Dendritic cell treated with granulocyte-macrophage colony-stimulating factor and Interleukin-4, amounts not matched to agents 40 ng/mL and 50 ng/mL, for 4 days (primary cell): ENCODE results near the gene CIP2A.
A peak's percentile ranks its signal among the peaks of the same experiment; 100 is the strongest.

ENCODE experiments used
- H3K27ac Mint-ChIP-seq: one replicate; pipeline ENCODE4 v1.8.0; 2022; ENCODE audit warnings: mild to moderate bottlenecking, mixed read lengths
- H3K27me3 Mint-ChIP-seq: one replicate; pipeline ENCODE4 v1.8.0; 2022; ENCODE audit warnings: mild to moderate bottlenecking, mixed read lengths
- H3K36me3 Mint-ChIP-seq: one replicate; pipeline ENCODE4 v1.8.0; 2022; ENCODE audit warnings: low read depth, mixed read lengths
- H3K4me1 Mint-ChIP-seq: one replicate; pipeline ENCODE4 v1.8.0; 2022; ENCODE audit warnings: low read depth, mixed read lengths
- H3K4me3 Mint-ChIP-seq: one replicate; pipeline ENCODE4 v1.8.0; 2022; ENCODE audit warnings: mild to moderate bottlenecking, moderate library complexity, mixed read lengths
- H3K9me3 Mint-ChIP-seq: one replicate; pipeline ENCODE4 v1.8.0; 2022; ENCODE audit warnings: mixed read lengths
- intact Hi-C: fragments of 100-400 bp; cut with micrococcal nuclease; formaldehyde crosslinking; loops from one replicate; pipeline ENCODE4 v1.15.0; 2022

Gene CIP2A

DNA sequence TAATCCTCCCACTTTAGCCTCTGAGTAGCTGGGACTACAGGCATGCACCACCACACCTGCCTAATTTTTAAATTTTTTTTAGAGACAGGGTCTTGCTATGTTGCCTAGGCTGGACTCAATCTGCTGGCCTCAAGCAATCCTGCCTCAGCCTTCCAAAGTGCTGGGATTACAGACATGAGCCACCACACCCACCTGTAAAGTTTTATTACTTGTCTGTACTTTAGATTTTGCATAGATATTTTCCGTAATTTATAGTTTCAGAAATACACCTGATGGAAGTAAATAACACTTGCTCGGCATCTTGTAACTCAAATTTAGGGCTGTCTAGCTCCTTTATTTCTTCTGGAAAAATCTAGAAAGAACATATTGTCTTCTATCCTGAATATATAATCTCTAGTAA lies 6.1 kb upstream of the CIP2A start:
- intact Hi-C loops = no loop called here
- no peaks in the 10 kb centered on the region for H3K4me1 Mint-ChIP-seq
- H3K27me3 Mint-ChIP-seq = no peaks in the 10 kb centered on the region
- H3K27ac Mint-ChIP-seq = no peak overlapping the region
- no peaks in the 10 kb centered on the region for H3K36me3 Mint-ChIP-seq
- no peak overlapping the region for H3K4me3 Mint-ChIP-seq
- H3K9me3 Mint-ChIP-seq = no peaks in the 10 kb centered on the region

DNA sequence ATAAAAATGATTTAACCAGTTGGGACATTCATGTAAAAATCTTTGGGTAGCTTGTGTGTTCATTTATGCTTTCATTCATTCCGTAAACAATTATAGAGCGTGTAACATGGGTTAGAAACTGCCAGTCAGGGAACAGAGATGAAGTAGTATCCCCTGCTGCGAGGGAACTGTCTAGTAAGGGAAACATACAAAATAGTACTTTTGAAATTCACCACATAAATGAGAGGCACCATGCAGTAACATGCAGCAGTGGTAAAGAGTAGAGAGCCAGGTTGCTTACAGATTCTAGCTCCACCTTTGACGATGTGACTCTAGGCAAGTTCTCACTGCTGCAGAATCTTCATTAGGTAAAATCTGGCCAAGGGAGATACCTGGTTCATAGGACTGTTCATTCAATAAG lies 1.2 kb upstream of the CIP2A start:
- H3K4me3 Mint-ChIP-seq = peak overlapping the region; percentile 98
- H3K9me3 Mint-ChIP-seq = no peaks in the 10 kb centered on the region
- intact Hi-C loops = no loop called here
- peak overlapping the region; percentile 99 for H3K27ac Mint-ChIP-seq
- H3K4me1 Mint-ChIP-seq = peaks cover 17% of the 10 kb centered on the region
- H3K36me3 Mint-ChIP-seq = peaks cover 13% of the 10 kb centered on the region
- no peaks in the 10 kb centered on the region for H3K27me3 Mint-ChIP-seq

GRCh38 chr3:108589998-108590323 lies 723 bp upstream of the CIP2A start:
- Mint-ChIP-seq H3K9me3 (no peaks in the 10 kb centered on the region), H3K4me3 (peak overlapping the region; percentile 98), H3K27me3 (no peaks in the 10 kb centered on the region), H3K36me3 (peaks cover 13% of the 10 kb centered on the region), H3K4me1 (peaks cover 17% of the 10 kb centered on the region), H3K27ac (peak overlapping the region; percentile 99)
- intact Hi-C loops = no loop called here

GRCh38 chr3:108588601-108589000 lies 637 bp downstream of the CIP2A start:
- Mint-ChIP-seq H3K27me3 (no peaks in the 10 kb centered on the region), H3K4me3 (peak overlapping the region; percentile 98), H3K36me3 (peaks cover 13% of the 10 kb centered on the region), H3K27ac (peak overlapping the region; percentile 99), H3K4me1 (peaks cover 17% of the 10 kb centered on the region), H3K9me3 (no peaks in the 10 kb centered on the region)
- intact Hi-C loops = no loop called here

DNA sequence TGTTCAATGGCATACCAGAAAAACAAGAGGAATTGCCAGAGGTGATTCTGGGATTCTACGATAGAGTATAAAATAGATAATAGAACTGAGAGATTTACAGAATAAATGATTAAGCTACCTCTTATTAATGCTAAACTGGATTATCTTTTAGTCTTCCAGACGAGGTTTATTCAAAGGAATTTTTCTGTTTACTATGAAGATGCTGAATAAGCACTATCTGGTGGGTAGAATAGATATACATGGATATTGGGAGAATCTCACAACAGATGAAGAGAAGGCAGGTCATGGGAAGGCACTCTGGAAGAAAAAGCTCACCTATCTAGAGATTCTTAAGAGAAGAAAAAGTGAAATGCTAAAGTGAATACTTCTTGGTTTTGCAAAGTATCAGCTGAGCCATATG lies 11.2 kb downstream of the CIP2A start:
- Mint-ChIP-seq H3K4me3 (no peak overlapping the region), H3K27ac (no peak overlapping the region), H3K9me3 (no peaks in the 10 kb centered on the region), H3K27me3 (no peaks in the 10 kb centered on the region), H3K36me3 (peaks cover 14% of the 10 kb centered on the region), H3K4me1 (no peaks in the 10 kb centered on the region)
- intact Hi-C loops = no loop called here

GRCh38 chr3:108569336-108569735 lies 19.9 kb downstream of the CIP2A start:
- H3K9me3 Mint-ChIP-seq = no peaks in the 10 kb centered on the region
- no peaks in the 10 kb centered on the region for H3K27me3 Mint-ChIP-seq
- peaks cover 12% of the 10 kb centered on the region for H3K36me3 Mint-ChIP-seq
- H3K4me1 Mint-ChIP-seq = no peaks in the 10 kb centered on the region
- H3K27ac Mint-ChIP-seq = no peak overlapping the region
- no peak overlapping the region for H3K4me3 Mint-ChIP-seq
- intact Hi-C loops = no loop called here

GRCh38 chr3:108566599-108566998 lies 22.6 kb downstream of the CIP2A start:
- H3K36me3 Mint-ChIP-seq = peaks cover 5% of the 10 kb centered on the region
- H3K9me3 Mint-ChIP-seq = no peaks in the 10 kb centered on the region
- no peak overlapping the region for H3K27ac Mint-ChIP-seq
- no peaks in the 10 kb centered on the region for H3K27me3 Mint-ChIP-seq
- no peak overlapping the region for H3K4me3 Mint-ChIP-seq
- intact Hi-C loops = no loop called here
- no peaks in the 10 kb centered on the region for H3K4me1 Mint-ChIP-seq

DNA sequence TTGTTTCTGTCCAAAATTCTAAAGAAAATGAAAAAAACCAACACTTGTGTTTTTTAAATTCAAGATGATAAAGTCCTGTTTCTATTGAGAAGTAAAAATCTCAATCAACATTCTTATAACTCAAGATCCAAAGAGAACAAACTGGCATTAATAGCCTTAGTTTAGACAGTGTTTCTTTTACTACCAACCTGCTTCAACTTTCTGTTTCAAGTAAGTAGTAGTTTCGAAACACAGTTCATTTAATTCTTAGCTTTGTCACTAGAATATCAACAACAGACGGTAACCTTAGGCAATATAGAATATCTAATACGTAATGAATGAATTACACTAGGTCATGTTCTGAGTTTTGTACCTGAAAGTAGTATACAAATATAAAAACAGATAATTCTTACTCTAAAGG lies 23.7 kb downstream of the CIP2A start:
- intact Hi-C loops = no loop called here
- no peaks in the 10 kb centered on the region for H3K9me3 Mint-ChIP-seq
- no peaks in the 10 kb centered on the region for H3K27me3 Mint-ChIP-seq
- H3K36me3 Mint-ChIP-seq = peaks cover 11% of the 10 kb centered on the region
- H3K4me3 Mint-ChIP-seq = no peak overlapping the region
- H3K4me1 Mint-ChIP-seq = no peaks in the 10 kb centered on the region
- no peak overlapping the region for H3K27ac Mint-ChIP-seq

- intact Hi-C loops = no loop called here
Observed at GRCh38 chr3:108564564-108564963, 24.7 kb downstream of the CIP2A start.

GRCh38 chr3:108562565-108562964 lies 26.7 kb downstream of the CIP2A start:
- no peak overlapping the region for H3K4me3 Mint-ChIP-seq
- H3K27ac Mint-ChIP-seq = no peak overlapping the region
- intact Hi-C loops = no loop called here
- no peaks in the 10 kb centered on the region for H3K9me3 Mint-ChIP-seq
- no peaks in the 10 kb centered on the region for H3K4me1 Mint-ChIP-seq
- H3K27me3 Mint-ChIP-seq = no peaks in the 10 kb centered on the region
- H3K36me3 Mint-ChIP-seq = peaks cover 20% of the 10 kb centered on the region

More at GRCh38 chr3:108564564-108564963, 24.7 kb downstream of the CIP2A start:
- Mint-ChIP-seq H3K27me3 (no peaks in the 10 kb centered on the region), H3K36me3 (peaks cover 11% of the 10 kb centered on the region), H3K4me3 (no peak overlapping the region), H3K27ac (no peak overlapping the region), H3K9me3 (no peaks in the 10 kb centered on the region), H3K4me1 (no peaks in the 10 kb centered on the region)

DNA sequence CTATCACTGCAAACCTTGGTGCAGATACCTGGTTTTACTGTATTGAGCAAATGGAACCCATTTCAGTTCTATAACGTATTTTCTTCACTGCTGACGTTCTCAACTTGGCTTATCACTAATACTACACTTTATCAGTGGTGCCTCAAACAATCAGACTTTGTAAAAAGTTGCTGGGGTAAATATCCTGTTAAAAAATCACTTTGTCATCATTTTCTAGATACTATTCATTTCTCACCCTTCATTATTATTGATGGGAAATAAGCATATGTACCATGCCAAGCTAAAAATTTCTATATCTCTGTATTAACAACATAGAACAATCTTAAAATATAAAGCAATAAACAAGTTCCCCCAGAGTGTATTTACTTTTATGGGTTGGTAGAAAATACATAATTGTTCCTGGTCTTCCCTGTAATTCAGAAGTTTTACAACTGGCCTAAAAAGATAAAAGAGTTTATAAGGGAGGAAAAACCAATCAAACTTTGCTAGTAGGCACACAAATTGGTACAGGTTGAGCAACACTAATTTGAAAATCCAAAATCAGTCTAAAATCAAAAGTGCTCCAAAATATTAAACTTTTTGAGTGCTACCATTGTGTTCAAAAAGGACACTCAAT lies 33.2 kb downstream of the CIP2A start:
- Mint-ChIP-seq H3K27ac (no peak overlapping the region), H3K4me1 (peaks cover 13% of the 10 kb centered on the region), H3K4me3 (no peak overlapping the region), H3K36me3 (peaks cover 15% of the 10 kb centered on the region), H3K27me3 (no peaks in the 10 kb centered on the region), H3K9me3 (no peaks in the 10 kb centered on the region)
- intact Hi-C loops = no loop called here

DNA sequence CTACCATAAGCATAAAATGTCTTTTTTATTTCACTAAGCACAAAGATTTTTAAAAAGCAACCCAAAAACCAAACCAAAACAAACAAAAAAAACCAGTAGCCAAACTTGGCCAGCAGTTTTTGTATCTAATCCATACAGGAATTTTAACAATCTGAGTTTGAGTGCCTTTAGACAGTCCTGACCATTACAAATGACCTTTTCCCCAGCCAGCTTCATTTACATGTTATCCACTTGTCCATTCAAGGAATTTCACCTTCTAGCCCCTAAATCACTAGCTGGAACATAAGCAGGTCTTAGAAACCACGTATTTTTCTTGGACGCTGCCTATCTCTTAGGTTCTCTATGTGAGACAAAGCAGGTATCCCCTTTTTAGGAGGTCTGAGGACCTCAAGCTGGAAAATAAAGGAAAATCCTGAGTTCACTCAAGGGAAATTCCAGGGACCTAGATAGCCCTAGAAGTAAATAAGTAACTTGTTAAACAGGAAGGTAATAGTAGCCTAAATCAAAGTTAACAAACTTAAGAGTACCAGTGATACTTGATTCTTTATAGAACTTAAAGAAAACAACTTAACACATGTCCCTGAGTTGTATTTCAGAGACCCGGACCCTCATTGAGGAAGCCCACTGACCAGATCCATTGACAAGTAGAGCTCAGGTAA lies 34.2 kb downstream of the CIP2A start:
- no peak overlapping the region for H3K27ac Mint-ChIP-seq

GRCh38 chr3:108554229-108554628 lies 35.0 kb downstream of the CIP2A start:
- intact Hi-C loops = no loop called here
- Mint-ChIP-seq H3K4me3 (no peak overlapping the region), H3K9me3 (no peaks in the 10 kb centered on the region), H3K4me1 (peaks cover 13% of the 10 kb centered on the region), H3K27me3 (no peaks in the 10 kb centered on the region), H3K36me3 (peaks cover 11% of the 10 kb centered on the region), H3K27ac (no peak overlapping the region)

More for the DNA sequence above, 34.2 kb downstream of the CIP2A start:
- H3K9me3 Mint-ChIP-seq = no peaks in the 10 kb centered on the region
- H3K27me3 Mint-ChIP-seq = no peaks in the 10 kb centered on the region
- intact Hi-C loops = no loop called here
- H3K4me3 Mint-ChIP-seq = no peak overlapping the region
- H3K36me3 Mint-ChIP-seq = peaks cover 13% of the 10 kb centered on the region
- H3K4me1 Mint-ChIP-seq = peaks cover 13% of the 10 kb centered on the region

DNA sequence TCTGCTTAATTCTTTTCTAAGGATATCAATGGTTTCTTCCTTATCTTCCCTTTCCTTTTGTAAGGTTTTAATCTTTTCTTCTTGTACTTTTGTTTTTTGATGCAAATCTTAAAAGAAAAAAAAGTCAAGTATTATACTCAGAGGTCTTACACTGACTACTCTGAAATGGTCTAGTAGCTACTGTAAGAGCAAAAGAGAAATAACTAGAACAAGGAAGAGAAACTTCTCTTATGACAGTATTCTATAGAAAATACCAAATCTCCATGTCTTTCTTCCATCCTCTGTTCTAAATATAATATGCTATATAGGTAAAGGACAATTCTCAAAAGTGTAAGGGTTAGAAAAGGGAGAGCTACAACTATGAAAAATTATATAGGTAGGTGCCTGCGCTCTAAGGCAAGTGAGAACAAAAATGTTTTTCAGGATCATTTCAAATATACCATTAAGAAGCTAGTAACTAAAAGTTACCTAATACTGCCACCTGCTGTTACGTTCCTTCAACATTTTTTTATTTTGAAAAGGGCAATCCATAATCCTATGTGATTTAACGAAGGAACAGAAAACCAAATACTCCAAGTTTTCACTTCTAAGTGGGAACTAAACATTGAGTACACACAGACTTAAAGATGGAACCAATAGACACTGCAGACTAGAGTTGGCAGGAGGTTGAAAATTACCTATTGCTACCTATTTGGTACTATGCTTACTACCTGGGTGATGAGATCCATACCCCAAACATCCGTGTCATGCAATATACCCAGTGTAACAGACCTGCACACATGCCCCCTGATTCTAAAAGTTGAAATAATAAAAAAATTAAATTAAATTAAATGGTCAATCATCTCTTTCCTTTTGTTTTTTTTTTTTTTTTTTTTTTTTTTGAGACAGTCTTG lies 36.7 kb downstream of the CIP2A start:
- peaks cover 13% of the 10 kb centered on the region for H3K4me1 Mint-ChIP-seq
- peak overlapping the region; percentile 69 for H3K27ac Mint-ChIP-seq
- intact Hi-C loops = loop anchor here (1.0 to 2.0 kb wide), 2 partner anchors 63 to 362 kb away; no protein-coding TSS in a partner anchor
- no peaks in the 10 kb centered on the region for H3K9me3 Mint-ChIP-seq
- no peaks in the 10 kb centered on the region for H3K27me3 Mint-ChIP-seq
- no peaks in the 10 kb centered on the region for H3K36me3 Mint-ChIP-seq
- H3K4me3 Mint-ChIP-seq = no peak overlapping the region
